Stimulated activated CD4-positive, alpha-beta T cell treated with anti-CD3 and anti-CD28 coated beads, Interleukin-1b, Interleukin-23, amount 100 ng/mL, for 4 hours (primary cell): ENCODE results near the gene MRTFA.
A peak's percentile ranks its signal among the peaks of the same experiment; 100 is the strongest.
"Not testable (repeated sequence)": the region's sequence is repeated elsewhere in the genome, so short reads cannot be mapped to it uniquely, and the experiment has no call there.

Experiments used
- DNase-seq, 2 donors: peaks; one replicate each; pipeline ENCODE4 v3.0.0-alpha.2; 2020; ENCODE audit warnings: low read depth in 2 of 2

Gene MRTFA

DNA sequence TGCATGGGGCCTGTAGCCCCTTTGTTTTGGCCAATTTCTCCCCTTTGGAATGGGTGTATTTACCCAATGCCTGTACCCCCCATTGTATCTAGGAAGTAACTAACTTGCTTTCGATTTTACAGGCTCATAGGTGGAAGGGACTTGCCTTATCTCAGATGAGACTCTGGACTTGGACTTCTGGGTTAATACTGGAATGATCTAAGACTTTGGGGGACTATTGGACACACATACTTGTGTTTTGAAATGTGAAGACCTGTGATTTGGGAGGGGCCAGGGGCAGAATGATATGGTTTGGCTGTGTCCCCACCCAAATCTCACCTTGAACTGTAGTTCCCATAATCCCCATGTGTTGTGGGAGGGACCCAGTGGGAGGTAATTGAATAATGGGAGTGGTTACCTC, 82.5 kb downstream of the MRTFA start:
- DNase-seq: not testable (repeated sequence)

DNA sequence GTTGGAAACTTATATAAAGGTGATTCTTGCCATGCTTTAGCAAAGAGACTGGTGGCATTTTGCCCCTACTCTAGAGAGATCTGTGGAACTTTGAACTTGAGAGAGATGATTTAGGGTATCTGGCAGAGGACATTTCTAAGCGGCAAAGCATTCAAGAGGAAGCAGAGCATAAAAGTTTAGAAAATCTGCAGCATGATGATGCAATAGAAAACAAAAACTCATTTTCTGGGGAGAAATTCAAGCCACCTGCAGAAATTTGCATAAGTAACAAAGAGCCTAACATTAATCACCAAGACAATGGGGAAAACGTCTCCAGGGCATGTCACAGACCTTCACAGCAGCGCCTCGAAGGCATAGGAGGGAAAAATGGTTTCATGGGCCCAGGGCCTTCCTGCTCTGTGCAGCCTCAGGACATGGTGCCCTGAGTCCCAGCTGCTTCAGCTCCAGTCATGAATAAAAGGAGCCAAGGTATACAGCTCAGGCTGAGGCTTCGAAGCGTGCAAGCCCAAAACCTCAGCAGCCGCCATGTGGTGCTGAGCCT, 83.4 kb downstream of the MRTFA start:
- DNase-seq: no peak

- DNase-seq: no peak
Measured at GRCh38 chr22:40552070-40552469, 84.4 kb downstream of the MRTFA start.

- DNase-seq: no peak
Measured at GRCh38 chr22:40547729-40548143, 88.8 kb downstream of the MRTFA start.

DNA sequence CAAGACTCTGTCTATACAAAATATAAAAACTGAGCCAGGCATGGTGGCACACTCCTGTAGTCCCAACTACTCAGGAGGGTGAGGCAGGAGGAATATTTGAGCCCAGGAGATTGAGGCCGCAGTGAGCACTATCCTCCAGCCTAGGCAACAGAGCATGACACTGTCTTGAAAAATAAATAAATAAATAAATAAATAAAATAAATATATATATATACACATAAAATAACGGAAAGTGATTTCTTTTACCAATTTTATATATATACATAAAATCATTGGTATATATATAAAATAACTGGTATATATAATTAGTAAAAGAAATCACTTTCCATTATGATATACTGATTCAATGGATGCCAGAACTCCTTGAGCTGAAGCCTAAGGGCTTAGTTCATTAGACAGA, 91.8 kb downstream of the MRTFA start:
- no peak for DNase-seq

DNA sequence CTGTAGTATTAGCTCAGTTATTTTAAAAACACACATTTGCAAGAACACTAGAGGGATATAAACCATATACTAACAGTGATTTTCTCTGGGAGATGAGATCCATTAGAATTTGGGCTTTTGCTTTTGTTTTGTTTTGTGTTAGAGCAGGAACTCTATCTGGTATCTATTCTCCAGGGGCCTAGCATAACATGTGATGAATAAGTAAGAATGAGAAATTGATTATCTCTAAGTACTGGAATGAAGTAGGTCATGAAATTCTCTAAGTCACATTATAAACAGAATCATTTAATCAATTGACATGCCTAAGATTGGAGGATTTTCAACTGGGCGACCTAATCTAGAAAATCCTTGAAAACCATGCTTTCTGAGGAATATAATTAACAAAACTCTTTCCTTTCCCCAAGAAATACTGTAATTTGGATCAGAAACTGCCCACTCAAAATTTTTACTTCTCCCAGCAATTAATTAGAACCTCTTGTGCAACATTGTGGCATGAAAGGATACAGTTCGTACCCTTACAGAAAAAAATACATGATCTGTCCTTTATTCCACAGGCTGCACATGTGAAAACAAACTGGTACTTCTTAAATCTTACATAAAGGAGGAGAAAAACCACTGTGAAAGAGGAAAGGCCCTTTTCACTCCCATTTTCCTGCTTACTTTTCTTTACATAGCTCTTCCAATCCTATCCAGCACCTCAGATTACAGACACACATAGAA, 93.5 kb downstream of the MRTFA start:
- DNase-seq: no peak

- DNase-seq: no peak
Measured at GRCh38 chr22:40541300-40541699, 95.2 kb downstream of the MRTFA start.

DNA sequence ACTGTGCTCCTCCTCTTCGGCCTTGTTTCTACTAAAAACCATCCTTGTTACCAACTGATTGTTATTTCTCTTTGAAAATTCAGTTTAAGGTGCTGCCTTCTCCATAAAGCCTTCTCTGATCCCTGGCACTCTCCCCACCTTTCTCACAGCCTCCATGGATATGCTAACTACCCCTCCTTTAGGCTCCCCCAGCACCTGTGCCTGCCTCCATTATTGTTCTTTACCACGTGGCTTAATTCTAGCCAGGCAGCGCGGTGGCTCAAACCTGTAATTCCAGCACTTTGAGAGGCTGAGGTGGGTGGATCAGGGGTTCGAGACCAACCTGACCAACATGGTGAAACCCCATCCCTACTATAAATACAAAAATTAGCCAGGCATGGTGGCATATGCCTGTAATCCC, 96.3 kb downstream of the MRTFA start:
- DNase-seq: no peak

DNA sequence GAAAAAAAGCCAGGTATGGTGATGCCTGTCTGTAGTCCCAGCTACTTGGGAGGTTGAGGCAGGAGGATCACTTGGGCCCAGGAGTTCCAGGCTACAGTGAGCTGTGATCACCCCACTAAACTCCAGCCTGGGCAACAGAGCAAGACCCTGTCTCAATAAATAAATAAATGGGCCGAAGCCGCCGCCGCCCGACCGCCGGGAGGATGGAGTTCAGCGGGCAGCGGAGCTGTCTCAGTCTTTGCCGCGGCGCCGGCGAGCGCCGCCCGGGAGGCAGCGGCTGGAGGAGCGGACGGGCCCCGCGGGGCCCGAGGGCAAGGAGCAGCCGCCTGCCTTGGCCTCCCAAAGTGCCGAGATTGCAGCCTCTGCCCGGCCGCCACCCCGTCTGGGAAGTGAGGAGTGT, 100.4 kb downstream of the MRTFA start:
- DNase-seq: not testable (repeated sequence)

DNA sequence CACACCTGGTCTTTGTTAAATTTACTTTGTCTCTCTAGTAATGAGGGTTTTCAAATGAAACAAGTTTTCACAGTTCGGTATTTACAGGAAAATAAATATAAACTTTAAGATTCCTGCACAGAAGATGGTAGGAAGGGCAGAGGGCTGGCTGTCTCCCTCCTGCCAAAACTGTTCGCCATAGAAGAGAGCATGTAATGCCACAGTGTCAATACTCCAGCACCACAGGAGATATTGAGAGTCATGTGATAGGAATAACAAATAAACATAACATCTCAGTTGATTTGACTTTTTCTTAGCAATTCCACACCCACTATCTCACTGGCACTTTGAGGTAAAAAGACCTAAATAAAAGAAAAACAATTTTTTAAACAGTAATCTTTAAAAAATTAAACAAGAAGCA, 100.9 kb downstream of the MRTFA start:
- DNase-seq: no peak

GRCh38 chr22:40535189-40535512, 101.4 kb downstream of the MRTFA start:
- DNase-seq: no peak

- DNase-seq: no peak
Measured at GRCh38 chr22:40534379-40535188, 101.9 kb downstream of the MRTFA start.

GRCh38 chr22:40533712-40534378, 102.7 kb downstream of the MRTFA start:
- peak in 1 of 2 donors; percentile 37 for DNase-seq

DNA sequence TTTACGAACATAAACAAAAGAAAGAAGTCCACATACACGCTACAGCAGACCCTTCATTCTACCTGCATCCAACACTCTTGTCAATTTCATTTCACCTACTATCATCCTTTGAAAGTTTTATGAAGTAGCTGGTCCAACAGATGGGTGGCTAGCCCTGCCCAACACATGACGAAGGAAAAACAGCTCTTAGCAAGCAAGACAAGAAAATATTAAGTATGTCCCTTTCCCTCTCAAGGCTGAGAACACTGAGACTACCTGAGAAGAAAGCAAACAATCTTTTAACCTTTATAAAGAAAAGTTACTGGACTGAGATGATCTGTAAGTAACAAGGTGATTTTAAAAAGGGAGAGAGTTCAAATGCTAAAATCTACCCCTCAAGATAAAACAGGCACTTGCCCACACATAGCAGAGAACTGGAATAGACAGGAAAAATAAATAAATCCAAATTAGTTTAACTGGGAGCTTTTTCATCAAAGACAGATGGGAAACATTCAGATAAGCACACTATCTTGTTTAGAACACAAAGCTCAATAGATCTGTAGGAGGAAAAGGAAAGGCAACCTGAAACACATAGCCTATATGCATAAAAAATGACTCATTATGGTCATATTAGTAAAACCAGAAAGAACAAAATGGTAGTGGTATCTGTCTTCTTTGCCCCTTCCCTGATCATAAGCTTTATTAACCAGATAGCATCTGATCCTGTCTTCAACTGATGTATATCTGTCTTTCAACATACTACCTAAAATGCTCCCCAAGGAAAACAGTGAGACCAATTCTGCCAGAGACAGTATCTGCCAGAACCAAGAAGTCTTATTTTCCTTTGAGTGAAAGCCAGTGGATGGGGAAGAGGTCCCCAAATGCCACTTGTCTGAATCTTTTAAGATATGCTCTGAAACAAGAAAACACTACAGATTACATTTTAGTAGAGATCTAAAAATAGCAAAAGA, 104.3 kb downstream of the MRTFA start:
- DNase-seq: no peak

DNA sequence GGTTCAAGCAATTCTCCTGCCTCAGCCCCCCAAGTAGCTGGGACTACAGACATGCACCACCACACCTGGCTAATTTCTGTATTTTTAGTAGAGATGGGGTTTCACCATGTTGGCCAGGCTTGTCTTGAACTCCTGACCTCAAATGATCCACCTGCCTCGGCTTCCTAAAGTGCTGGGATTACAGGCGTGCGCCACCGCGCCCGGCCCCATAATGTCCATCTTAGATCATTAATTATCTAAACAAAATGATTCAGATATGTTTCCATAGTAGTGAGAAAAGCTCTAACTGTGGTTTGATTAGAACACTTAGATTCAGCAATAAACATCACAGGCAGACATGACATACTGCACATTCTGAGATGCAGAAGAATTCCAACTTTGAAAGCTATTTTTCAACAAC, 106.1 kb downstream of the MRTFA start:
- not testable (repeated sequence) for DNase-seq

DNA sequence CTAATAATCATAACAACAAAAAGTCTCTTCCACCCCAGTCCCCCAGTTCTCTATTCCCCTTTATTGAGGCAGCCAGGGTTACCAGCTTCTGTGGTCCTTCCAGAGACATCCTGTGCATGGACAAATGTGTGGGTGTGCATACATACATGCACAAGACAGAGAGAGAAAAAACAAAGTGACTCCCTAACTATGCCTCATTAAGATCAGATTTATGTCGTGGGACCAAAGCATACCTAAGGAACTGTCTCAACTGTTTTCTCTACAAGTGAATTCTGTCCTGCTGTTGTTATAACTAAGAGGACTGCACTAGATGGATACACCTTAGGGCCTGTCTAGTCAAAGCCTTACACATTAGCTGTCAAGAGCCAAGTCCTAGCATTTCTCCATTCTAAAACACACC, 106.7 kb downstream of the MRTFA start:
- DNase-seq: no peak

GRCh38 chr22:40526960-40527359, 109.6 kb downstream of the MRTFA start:
- no peak for DNase-seq

DNA sequence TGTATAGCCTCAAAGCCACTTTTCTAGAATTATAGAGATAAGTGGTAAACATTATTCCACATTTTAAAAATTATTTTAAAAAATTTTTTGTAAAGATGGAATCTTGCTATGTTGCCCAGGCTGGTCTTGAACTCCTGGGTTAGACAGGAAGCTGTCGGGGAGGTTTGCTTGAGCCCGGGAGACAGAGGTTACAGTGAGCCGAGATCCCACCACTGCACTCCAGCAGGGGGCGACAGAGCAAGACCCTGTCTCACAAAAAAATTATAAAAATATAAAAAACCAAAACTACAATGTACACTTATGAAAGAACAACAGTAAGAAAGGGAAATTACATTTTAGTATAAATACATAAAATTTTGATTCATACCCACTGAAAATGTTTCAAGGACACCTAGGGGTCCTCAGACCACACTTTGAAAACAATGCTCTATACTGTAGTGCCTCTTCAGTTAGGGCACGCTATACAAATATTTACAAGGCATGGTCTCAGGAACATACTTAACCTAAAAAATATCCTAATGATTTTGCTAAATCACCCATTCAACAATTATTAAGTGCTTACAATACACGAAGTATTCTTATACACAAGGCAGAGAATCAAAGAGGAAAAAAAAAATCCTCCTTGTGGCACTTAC, 111.2 kb downstream of the MRTFA start:
- peak; percentile 65 to 69 for DNase-seq

DNA sequence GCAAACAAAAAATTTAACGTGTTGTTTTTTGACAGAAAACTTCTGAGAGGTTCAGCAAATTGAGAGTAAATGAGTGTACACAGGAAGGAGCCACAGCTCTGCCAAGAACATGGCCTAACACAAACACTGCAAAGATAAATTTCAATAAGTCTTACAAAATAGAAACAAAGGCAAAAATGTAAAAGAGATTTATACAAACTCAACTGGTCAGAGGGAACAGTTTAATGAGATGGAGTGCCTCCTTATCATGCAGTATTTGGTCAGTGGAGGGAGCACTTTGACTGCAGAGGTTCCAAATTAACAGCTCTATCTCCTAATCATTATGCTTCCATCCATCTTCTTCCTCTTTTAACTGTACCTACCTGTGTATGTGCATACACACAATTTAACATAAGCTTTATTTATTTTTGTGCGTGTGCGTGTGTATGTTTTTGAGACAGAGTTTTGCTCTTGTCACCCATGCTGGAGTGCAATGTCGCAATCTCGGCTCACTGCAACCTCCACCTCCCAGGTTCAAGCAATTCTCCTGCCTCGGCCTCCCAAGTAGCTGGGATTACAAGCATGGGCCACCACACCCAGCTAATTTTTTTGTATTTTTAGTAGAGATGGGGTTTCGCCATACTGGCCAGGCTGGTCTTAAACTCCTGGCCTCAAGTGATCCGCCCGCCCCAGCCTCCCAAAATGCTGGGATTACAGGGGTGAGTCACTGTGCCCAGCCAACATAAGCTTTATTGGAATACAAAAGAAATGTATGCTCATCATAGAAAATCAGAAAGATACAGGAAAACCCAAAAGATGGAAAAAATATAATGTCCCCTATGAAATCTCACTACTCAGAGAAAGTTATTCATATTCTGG, 111.9 kb downstream of the MRTFA start:
- DNase-seq: no peak

GRCh38 chr22:40522141-40522540, 114.4 kb downstream of the MRTFA start:
- DNase-seq: no peak
